HG03457 (cell line): ENCODE results near the gene ELP4.

Experiments
- ATAC-seq: cut with Tn5 transposase; IDR thresholded peaks from one replicate; pipeline ENCODE4 v1.9.1; 2021; ENCODE audit warnings: moderate number of reproducible peaks; ENCODE audit not compliant: unreplicated experiment

The ELP4 gene

GRCh38 chr11:31808721-31809540 lies 299.4 kb downstream of the ELP4 start:
- ATAC-seq: no peak

DNA sequence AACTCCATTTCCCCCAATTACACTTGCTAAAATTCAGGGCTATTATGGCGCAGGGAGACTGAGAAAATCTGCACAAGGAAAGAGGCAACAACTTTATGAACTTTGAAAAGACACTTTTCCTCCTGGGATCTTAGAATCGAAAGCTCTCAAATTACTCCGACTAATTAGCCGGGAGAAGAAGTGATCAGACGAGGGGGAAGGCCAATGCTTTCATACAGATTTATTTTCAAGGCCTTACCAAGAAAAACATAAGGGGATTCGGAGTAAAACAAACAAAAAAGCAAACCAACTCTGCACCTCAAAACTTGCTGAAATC lies 299.9 kb downstream of the ELP4 start:
- no peak for ATAC-seq

- ATAC-seq: no peak
Measured at GRCh38 chr11:31809857-31810778, 300.6 kb downstream of the ELP4 start.

DNA sequence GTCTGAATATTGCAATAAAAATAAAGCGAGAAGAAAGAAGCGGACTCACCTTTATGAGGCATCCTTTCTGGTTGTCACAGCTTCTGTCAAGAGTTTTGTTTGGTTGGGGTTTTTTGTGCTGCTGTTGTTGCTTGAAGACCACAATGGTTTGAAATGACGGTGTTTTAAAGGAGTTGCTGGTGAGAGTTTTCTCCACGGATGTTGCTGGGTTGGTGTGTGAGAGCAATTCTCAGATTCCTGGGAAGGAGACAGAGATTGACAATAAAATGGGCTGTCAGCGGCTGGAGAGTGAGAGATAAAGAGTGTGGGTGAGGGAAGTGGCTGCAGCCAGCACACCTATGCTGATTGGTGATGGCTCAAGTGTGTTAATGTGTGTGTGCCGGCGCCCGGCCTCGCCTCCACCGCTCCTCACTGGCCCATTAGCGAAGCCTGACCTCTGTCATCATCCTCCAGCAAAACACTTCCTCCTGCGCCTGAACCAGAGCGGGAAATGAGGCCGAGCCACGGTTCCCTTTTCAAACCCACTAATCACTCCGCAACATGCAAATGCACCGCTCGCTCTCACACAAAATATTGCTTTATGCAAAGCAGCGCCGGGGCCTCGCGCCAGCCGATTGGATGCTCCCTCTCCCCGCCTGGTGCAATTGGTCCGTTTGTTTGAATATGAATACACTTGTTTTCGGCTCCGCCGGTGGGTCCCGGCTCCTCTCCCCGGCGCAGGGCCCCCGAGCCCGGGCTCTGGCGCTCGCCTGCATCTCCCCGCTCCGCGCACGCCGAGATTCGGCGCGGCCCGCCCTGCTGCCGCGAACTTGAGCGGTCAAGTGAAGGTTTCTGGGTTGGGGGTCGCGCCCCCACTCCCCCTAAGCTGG lies 301.4 kb downstream of the ELP4 start, which contains the start of gene PAX6:
Gene PAX6 (minus strand): TSS at position 544 of the 869 bp plus-strand sequence. CDS start 4,911 bp downstream, outside the sequence.
- ATAC-seq: peak; percentile 55

- ATAC-seq: no peak
Measured at GRCh38 chr11:31812383-31813381, 303.1 kb downstream of the ELP4 start.

DNA sequence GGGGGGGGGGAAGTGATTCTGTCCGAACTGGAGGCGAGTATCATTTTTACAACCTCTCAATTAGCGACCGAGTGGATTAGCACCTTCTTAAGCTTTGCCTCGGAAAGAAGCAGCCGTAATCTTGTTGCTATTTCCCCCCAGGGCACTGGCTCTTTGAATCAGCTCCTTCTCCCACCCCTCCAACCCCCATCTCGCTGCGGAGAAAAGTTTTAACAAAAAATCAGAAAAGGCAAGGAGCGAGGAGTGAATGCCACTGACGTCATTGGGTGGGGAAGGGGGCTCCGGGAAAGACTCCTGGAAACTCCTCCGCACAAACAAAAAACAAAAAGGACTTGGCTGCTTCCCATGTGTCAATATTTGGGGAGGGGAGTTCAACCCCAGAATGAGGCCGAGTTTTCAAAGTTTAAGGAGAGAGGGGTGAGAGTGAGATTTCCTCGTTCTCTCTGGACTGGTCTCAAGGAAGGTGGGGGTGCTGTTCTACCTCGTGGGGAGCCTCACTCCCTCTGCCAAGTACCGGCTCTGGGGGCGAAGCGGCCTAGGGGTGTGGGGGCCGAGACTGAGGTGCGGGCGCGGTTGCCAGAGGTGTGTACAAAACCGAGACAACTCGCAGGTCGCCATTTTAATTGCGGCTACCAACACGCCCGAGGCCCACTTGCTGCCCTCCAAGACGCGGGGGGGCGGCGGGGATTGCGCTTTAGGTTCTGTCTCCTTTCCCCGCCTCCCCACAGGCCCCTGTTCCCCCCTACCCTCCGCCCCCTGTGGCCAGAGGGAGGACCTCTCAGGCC lies 304.0 kb downstream of the ELP4 start:
- no peak for ATAC-seq

DNA sequence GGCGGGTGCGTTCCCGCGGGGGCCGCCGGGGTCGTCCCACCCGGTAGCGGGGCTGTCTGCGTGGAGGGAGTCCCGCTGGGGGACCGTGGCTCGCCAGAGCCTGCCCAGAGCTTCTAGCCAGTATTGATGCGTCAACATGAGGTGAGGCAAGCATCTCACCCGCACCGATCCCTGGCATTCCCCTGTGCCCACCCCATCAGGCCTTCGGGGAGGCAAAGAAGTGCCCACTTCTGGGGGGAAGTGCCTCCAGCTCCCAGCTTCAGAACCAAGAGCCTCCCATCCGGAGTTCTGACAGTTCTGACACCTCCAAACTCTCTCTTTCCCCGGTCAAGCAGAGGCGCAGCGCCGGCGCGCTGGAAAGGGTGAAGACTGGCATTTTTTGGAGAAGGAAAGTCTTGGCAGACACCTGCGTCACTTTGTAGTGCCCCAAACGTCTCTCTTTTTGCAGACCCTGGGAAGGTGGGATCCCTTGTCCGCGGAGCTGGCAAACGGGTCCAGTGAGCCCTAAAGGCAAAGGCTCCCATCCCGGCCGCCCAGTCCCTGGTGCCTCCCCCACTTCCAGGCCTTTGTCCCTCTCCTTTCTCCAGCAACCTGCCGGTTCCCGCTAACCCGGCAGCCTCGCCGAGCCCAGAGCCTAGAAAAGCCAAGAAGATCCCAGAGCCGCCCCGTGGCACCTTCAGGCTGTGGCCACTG lies 304.8 kb downstream of the ELP4 start:
- no peak for ATAC-seq

DNA sequence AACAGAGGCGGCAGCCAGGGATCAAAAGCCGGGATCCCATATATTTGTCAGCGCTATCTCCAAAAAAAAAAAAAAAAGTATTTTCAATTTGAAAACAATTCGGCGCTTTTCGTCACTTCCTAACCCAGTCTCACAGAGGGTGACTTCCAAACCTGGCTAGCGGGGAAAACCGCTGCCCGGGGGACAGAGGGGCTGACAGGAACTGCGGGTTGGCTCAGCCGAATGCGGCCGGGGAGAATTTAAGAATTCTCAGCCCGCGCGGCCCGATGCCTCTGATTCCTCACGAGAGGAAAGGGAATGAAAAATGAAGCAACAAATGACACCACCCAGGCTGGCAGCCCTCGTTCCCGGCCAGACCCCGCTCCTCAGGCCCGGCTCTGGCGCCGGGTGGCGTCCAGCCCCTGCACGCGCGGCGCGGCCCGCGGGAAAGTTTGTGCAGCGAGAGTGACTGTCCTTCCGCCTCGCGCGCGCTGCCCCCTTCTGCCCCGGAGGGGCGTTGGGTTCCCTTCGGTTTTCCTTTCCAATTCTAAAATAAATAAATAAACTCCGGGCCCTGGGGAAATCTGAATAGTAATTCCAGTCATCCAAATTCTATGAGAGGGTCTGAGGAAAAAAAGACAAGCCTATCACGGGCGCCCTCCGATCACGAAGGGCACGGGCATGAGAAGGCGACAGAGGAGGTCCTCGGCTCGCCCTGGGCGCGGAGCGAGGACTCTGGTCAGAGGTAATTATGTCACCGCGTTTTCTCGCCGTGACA lies 306.3 kb downstream of the ELP4 start:
- ATAC-seq: no peak

DNA sequence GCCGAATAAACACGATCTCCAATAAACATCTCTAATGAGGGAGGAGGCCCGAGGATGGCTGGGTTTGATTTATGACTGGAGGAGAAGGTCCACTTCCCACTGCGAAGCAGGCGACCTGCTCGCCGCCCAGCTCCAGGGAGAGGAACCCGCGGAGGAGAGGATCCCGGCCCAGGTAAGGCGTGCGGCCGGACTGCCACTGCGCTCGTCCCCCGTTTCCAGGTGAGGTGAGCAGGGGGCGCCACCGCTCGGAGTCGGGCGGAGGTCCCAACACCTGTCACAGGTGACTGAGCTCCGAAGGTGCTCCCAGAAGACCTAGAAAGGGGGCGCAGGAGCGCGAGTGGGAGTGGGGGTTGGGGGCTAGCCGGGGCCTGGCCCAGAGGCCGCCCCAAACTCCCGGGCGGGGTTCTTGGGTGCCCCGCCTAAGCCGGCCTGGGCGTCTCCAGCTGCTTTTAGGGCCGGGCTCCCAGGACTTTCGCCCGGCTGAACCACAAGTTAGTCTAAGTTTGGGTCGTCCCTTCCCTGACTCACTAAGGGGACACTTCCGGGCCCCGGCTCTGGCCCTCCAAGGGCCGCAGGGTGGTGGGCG lies 307.0 kb downstream of the ELP4 start:
- ATAC-seq: no peak

GRCh38 chr11:31817054-31817620 lies 307.6 kb downstream of the ELP4 start:
- no peak for ATAC-seq

DNA sequence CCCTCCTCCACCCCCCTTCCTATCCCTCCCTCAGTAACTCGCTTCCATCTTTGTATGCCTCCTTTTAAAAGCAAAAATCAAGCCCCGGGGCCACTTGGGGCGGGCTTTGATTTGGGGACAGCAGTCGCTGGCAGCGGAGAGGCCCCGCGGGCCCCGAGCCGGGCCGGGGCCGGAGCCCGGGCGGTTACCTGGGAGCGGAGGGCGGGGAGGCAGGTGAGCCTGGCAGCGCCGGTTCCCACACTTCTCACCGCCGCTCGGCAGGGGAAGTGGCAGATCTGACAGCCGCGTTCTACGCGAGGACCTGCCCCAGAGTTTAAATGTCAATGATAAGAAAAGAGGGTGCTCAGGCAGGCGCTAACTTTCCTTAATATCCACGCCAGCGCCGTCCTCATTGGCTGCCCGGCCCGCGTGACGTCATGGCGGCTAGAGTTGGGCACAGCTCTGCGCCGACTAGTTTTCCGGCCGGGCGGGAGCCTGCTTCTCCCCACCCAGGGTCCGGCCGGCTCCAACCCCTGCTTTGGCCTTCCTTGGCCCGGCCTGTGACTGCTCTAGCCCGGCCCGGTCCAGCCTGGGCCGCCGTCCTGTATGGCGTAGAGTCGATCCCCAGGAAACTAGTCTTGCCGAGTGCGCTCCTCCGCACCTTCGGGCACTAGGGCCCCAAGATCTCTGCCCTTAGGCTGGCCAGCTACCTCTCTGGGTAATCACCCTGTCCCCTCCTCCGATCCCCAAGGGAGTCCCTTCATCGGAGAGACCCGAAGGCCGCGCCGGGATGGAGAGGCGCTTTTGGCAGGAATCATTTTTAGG lies 308.3 kb downstream of the ELP4 start:
- no peak for ATAC-seq

GRCh38 chr11:31818425-31818755 lies 308.8 kb downstream of the ELP4 start:
- no peak for ATAC-seq

- ATAC-seq: no peak
Measured at GRCh38 chr11:31818874-31819331, 309.3 kb downstream of the ELP4 start.

GRCh38 chr11:31819621-31820437 lies 310.3 kb downstream of the ELP4 start:
- no peak for ATAC-seq

DNA sequence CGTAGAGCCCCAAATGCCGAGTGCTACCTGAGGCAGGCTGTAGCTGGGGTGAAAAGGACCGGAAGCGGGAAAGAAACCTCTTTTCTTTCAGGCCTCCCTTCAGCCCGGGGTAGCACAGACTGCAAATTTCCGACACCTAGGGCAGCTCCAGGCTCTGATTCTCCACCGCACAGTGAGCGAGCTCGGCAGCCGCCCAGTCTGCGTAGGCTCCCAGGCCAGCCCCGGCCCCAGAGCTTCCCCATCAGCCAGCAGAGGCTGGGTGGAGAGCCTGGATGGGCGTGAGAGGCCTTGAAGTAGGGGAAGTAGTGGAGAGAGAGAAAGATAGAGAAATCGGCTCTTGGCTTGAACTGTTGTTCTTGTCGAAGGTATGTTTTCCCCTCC lies 310.9 kb downstream of the ELP4 start:
- ATAC-seq: no peak
